PC-3 (cell line): ENCODE results near the gene EIF2AK3.

Experiments
- CTCF ChIP-seq: fragments of 300-600 bp; sonication (generic); conservative IDR thresholded peaks from 2 replicates; pipeline ENCODE4 v1.5.1; 2017; ENCODE audit warnings: antibody characterized with exemption, low read depth, mild to moderate bottlenecking, low read length
- EZH2 ChIP-seq: fragments of 300-600 bp; sonication (generic); IDR thresholded peaks from one replicate; pipeline ENCODE4 v1.6.1; 2017; ENCODE audit warnings: antibody characterized with exemption, mild to moderate bottlenecking, low read length; ENCODE audit not compliant: unreplicated experiment
- EZH2phosphoT487 ChIP-seq: fragments of 300-600 bp; sonication (generic); IDR thresholded peaks from 2 replicates; pipeline ENCODE4 v1.6.1; 2018; ENCODE audit warnings: mild to moderate bottlenecking, antibody characterized with exemption, low read length, borderline replicate concordance

GRCh38 chr2:88658326-88658725 is 31.1 kb upstream of the EIF2AK3 start:
- TF ChIP-seq CTCF (no peak), EZH2phosphoT487 (no peak), EZH2 (no peak)
